ENCODE data around the gene HSPB2. TPM values are rescaled to one million over a fixed set of nuclear protein-coding genes. Genes with fewer than 3 reads are reported as not detected.

The HSPB2 gene
- polyA plus RNA-seq, 4 donors: 1.7 to 4.3 (median 3.0) TPM; not detected in 1

- Histone ChIP-seq H3K27me3 (ENCODE audit: control insufficient read depth in 3 of 3, insufficient read depth in 3 of 3, low read length in 3 of 3) (no peaks in the 10 kb centered on the region), H3K27ac (ENCODE audit: low read depth in 1 of 3, low read length in 2 of 3) (peak overlapping the region in 1 of 3 donors; percentile 36), H3K4me3 (ENCODE audit: low read depth in 1 of 3, low read length in 3 of 3) (no peak overlapping the region), H3K9me3 (ENCODE audit: control insufficient read depth in 2 of 2, insufficient read depth in 1 of 2, low read depth in 1 of 2, low read length in 1 of 2) (no peaks in the 10 kb centered on the region), H3K4me1 (ENCODE audit: control insufficient read depth in 3 of 3, insufficient read depth in 2 of 3, low read depth in 1 of 3, low read length in 2 of 3) (peaks cover 0 to 6% (median 0%) of the 10 kb centered on the region in 3 donors), H3K36me3 (ENCODE audit: control insufficient read depth in 3 of 3, insufficient read depth in 2 of 3, low read depth in 1 of 3, low read length in 3 of 3) (no peaks in the 10 kb centered on the region)
- FAIRE-seq: no peak
- 73 to 83% (median 76%) methylated on average over 1 of the region's 1 CpG for WGBS, 3 donors
- no peak for DNase-seq
Measured at GRCh38 chr11:111945198-111945597, 32.7 kb downstream of the HSPB2 start.

GRCh38 chr11:111946499-111946898 lies 34.0 kb downstream of the HSPB2 start:
- no peak overlapping the region for H3K27ac ChIP-seq (ENCODE audit: low read depth in 1 of 3, low read length in 2 of 3)
- FAIRE-seq: no peak
- peaks cover 0 to 1% of the 10 kb centered on the region in 2 donors for H3K9me3 ChIP-seq (ENCODE audit: control insufficient read depth in 2 of 2, insufficient read depth in 1 of 2, low read depth in 1 of 2, low read length in 1 of 2)
- H3K27me3 ChIP-seq (ENCODE audit: control insufficient read depth in 3 of 3, insufficient read depth in 3 of 3, low read length in 3 of 3): no peaks in the 10 kb centered on the region
- H3K4me3 ChIP-seq (ENCODE audit: low read depth in 1 of 3, low read length in 3 of 3): no peak overlapping the region
- WGBS, 3 donors: 79 to 88% (median 82%) methylated on average over 3 of the region's 3 CpGs
- no peak for DNase-seq
- peaks cover 0 to 6% (median 0%) of the 10 kb centered on the region in 3 donors for H3K4me1 ChIP-seq (ENCODE audit: control insufficient read depth in 3 of 3, insufficient read depth in 2 of 3, low read depth in 1 of 3, low read length in 2 of 3)
- H3K36me3 ChIP-seq (ENCODE audit: control insufficient read depth in 3 of 3, insufficient read depth in 2 of 3, low read depth in 1 of 3, low read length in 3 of 3): no peaks in the 10 kb centered on the region

GRCh38 chr11:111947143-111947542 lies 34.6 kb downstream of the HSPB2 start:
- Histone ChIP-seq H3K27ac (ENCODE audit: low read depth in 1 of 3, low read length in 2 of 3) (no peak overlapping the region), H3K27me3 (ENCODE audit: control insufficient read depth in 3 of 3, insufficient read depth in 3 of 3, low read length in 3 of 3) (no peaks in the 10 kb centered on the region), H3K4me1 (ENCODE audit: control insufficient read depth in 3 of 3, insufficient read depth in 2 of 3, low read depth in 1 of 3, low read length in 2 of 3) (peaks cover 0 to 6% (median 0%) of the 10 kb centered on the region in 3 donors), H3K36me3 (ENCODE audit: control insufficient read depth in 3 of 3, insufficient read depth in 2 of 3, low read depth in 1 of 3, low read length in 3 of 3) (no peaks in the 10 kb centered on the region), H3K4me3 (ENCODE audit: low read depth in 1 of 3, low read length in 3 of 3) (no peak overlapping the region), H3K9me3 (ENCODE audit: control insufficient read depth in 2 of 2, insufficient read depth in 1 of 2, low read depth in 1 of 2, low read length in 1 of 2) (peaks cover 0 to 5% of the 10 kb centered on the region in 2 donors)
- FAIRE-seq (no peak), DNase-seq (no peak)

- H3K27ac ChIP-seq (ENCODE audit: low read depth in 1 of 3, low read length in 2 of 3): no peak overlapping the region
- FAIRE-seq (no peak), DNase-seq (no peak)
- H3K36me3 ChIP-seq (ENCODE audit: control insufficient read depth in 3 of 3, insufficient read depth in 2 of 3, low read depth in 1 of 3, low read length in 3 of 3): no peaks in the 10 kb centered on the region
- WGBS, 3 donors: 52 to 55% (median 55%) methylated on average over 7 of the region's 7 CpGs
- H3K27me3 ChIP-seq (ENCODE audit: control insufficient read depth in 3 of 3, insufficient read depth in 3 of 3, low read length in 3 of 3): no peaks in the 10 kb centered on the region
- H3K9me3 ChIP-seq (ENCODE audit: control insufficient read depth in 2 of 2, insufficient read depth in 1 of 2, low read depth in 1 of 2, low read length in 1 of 2): peaks cover 0 to 5% of the 10 kb centered on the region in 2 donors
- peaks cover 0 to 6% (median 0%) of the 10 kb centered on the region in 3 donors for H3K4me1 ChIP-seq (ENCODE audit: control insufficient read depth in 3 of 3, insufficient read depth in 2 of 3, low read depth in 1 of 3, low read length in 2 of 3)
- no peak overlapping the region for H3K4me3 ChIP-seq (ENCODE audit: low read depth in 1 of 3, low read length in 3 of 3)
Measured at GRCh38 chr11:111949519-111950426, 37.2 kb downstream of the HSPB2 start.

GRCh38 chr11:111951565-111951964 lies 39.0 kb downstream of the HSPB2 start:
- 89 to 95% (median 91%) methylated on average over 3 of the region's 3 CpGs for WGBS, 3 donors
- no peaks in the 10 kb centered on the region for H3K36me3 ChIP-seq (ENCODE audit: control insufficient read depth in 3 of 3, insufficient read depth in 2 of 3, low read depth in 1 of 3, low read length in 3 of 3)
- no peak overlapping the region for H3K4me3 ChIP-seq (ENCODE audit: low read depth in 1 of 3, low read length in 3 of 3)
- no peak for DNase-seq
- no peak overlapping the region for H3K27ac ChIP-seq (ENCODE audit: low read depth in 1 of 3, low read length in 2 of 3)
- peaks cover 0 to 6% (median 0%) of the 10 kb centered on the region in 3 donors for H3K4me1 ChIP-seq (ENCODE audit: control insufficient read depth in 3 of 3, insufficient read depth in 2 of 3, low read depth in 1 of 3, low read length in 2 of 3)
- H3K27me3 ChIP-seq (ENCODE audit: control insufficient read depth in 3 of 3, insufficient read depth in 3 of 3, low read length in 3 of 3): no peaks in the 10 kb centered on the region
- no peak for FAIRE-seq
- H3K9me3 ChIP-seq (ENCODE audit: control insufficient read depth in 2 of 2, insufficient read depth in 1 of 2, low read depth in 1 of 2, low read length in 1 of 2): peaks cover 0 to 5% of the 10 kb centered on the region in 2 donors

- WGBS, 3 donors: 88 to 95% (median 91%) methylated on average over 4 of the region's 4 CpGs
- Histone ChIP-seq H3K36me3 (ENCODE audit: control insufficient read depth in 3 of 3, insufficient read depth in 2 of 3, low read depth in 1 of 3, low read length in 3 of 3) (peaks cover 0 to 4% (median 0%) of the 10 kb centered on the region in 3 donors), H3K27ac (ENCODE audit: low read depth in 1 of 3, low read length in 2 of 3) (no peak overlapping the region), H3K9me3 (ENCODE audit: control insufficient read depth in 2 of 2, insufficient read depth in 1 of 2, low read depth in 1 of 2, low read length in 1 of 2) (peaks cover 0 to 5% of the 10 kb centered on the region in 2 donors), H3K4me1 (ENCODE audit: control insufficient read depth in 3 of 3, insufficient read depth in 2 of 3, low read depth in 1 of 3, low read length in 2 of 3) (no peaks in the 10 kb centered on the region), H3K27me3 (ENCODE audit: control insufficient read depth in 3 of 3, insufficient read depth in 3 of 3, low read length in 3 of 3) (no peaks in the 10 kb centered on the region), H3K4me3 (ENCODE audit: low read depth in 1 of 3, low read length in 3 of 3) (no peak overlapping the region)
- no peak for FAIRE-seq
- DNase-seq: no peak
Measured at GRCh38 chr11:111954154-111954553, 41.6 kb downstream of the HSPB2 start.

GRCh38 chr11:111957663-111958444 lies 45.3 kb downstream of the HSPB2 start:
- peaks cover 0 to 6% (median 0%) of the 10 kb centered on the region in 3 donors for H3K4me1 ChIP-seq (ENCODE audit: control insufficient read depth in 3 of 3, insufficient read depth in 2 of 3, low read depth in 1 of 3, low read length in 2 of 3)
- WGBS, 3 donors: 77 to 89% (median 82%) methylated on average over 12 of the region's 12 CpGs
- H3K36me3 ChIP-seq (ENCODE audit: control insufficient read depth in 3 of 3, insufficient read depth in 2 of 3, low read depth in 1 of 3, low read length in 3 of 3): peaks cover 0 to 4% (median 0%) of the 10 kb centered on the region in 3 donors
- DNase-seq (no peak), FAIRE-seq (no peak)
- no peak overlapping the region for H3K27ac ChIP-seq (ENCODE audit: low read depth in 1 of 3, low read length in 2 of 3)
- H3K4me3 ChIP-seq (ENCODE audit: low read depth in 1 of 3, low read length in 3 of 3): no peak overlapping the region
- no peaks in the 10 kb centered on the region for H3K27me3 ChIP-seq (ENCODE audit: control insufficient read depth in 3 of 3, insufficient read depth in 3 of 3, low read length in 3 of 3)
- H3K9me3 ChIP-seq (ENCODE audit: control insufficient read depth in 2 of 2, insufficient read depth in 1 of 2, low read depth in 1 of 2, low read length in 1 of 2): no peaks in the 10 kb centered on the region

GRCh38 chr11:111960916-111961315 lies 48.4 kb downstream of the HSPB2 start:
- H3K27ac ChIP-seq (ENCODE audit: low read depth in 1 of 3, low read length in 2 of 3): no peak overlapping the region
- H3K4me3 ChIP-seq (ENCODE audit: low read depth in 1 of 3, low read length in 3 of 3): no peak overlapping the region
- H3K36me3 ChIP-seq (ENCODE audit: control insufficient read depth in 3 of 3, insufficient read depth in 2 of 3, low read depth in 1 of 3, low read length in 3 of 3): peaks cover 0 to 4% (median 0%) of the 10 kb centered on the region in 3 donors
- 16 to 63% (median 29%) methylated on average over 5 of the region's 5 CpGs for WGBS, 3 donors
- H3K27me3 ChIP-seq (ENCODE audit: control insufficient read depth in 3 of 3, insufficient read depth in 3 of 3, low read length in 3 of 3): no peaks in the 10 kb centered on the region
- H3K9me3 ChIP-seq (ENCODE audit: control insufficient read depth in 2 of 2, insufficient read depth in 1 of 2, low read depth in 1 of 2, low read length in 1 of 2): no peaks in the 10 kb centered on the region
- FAIRE-seq (no peak), DNase-seq (peak; percentile 58 to 77)
- peaks cover 0 to 6% (median 0%) of the 10 kb centered on the region in 3 donors for H3K4me1 ChIP-seq (ENCODE audit: control insufficient read depth in 3 of 3, insufficient read depth in 2 of 3, low read depth in 1 of 3, low read length in 2 of 3)

Measured in small intestine (tissue), 7 donors.